Liver (tissue), 3 donors: ENCODE measurements around the gene CSF2.

Experiments used
- GABPA ChIP-seq, 2 donors: IDR thresholded peaks in 1 of 2; conservative IDR thresholded peaks in 1 of 2; 2 replicates each; pipeline ENCODE4 v1.6.1; 2016; ENCODE audit warnings: antibody characterized with exemption in 2 of 2, mild to moderate bottlenecking in 1 of 2, moderate library complexity in 1 of 2
- HNF4A ChIP-seq, 2 donors: conservative IDR thresholded peaks; 2 replicates each; pipeline ENCODE4 v1.6.1; 2016; ENCODE audit warnings: antibody characterized with exemption in 2 of 2, mild to moderate bottlenecking in 2 of 2
- HNF4G ChIP-seq: IDR thresholded peaks from 2 replicates; pipeline ENCODE4 v1.6.1; 2016; ENCODE audit warnings: antibody characterized with exemption
- JUND ChIP-seq, 2 donors: IDR thresholded peaks; 2 replicates each; pipeline ENCODE4 v1.6.1; 2016; ENCODE audit warnings: antibody characterized with exemption in 2 of 2
- RAD21 ChIP-seq, 2 donors: IDR thresholded peaks; 2 replicates each; pipeline ENCODE4 v1.6.1; 2016; ENCODE audit warnings: antibody characterized with exemption in 2 of 2, mild to moderate bottlenecking in 2 of 2
- TAF1 ChIP-seq: conservative IDR thresholded peaks from 2 replicates; pipeline ENCODE4 v1.6.1; 2016; ENCODE audit warnings: antibody characterized with exemption, mild to moderate bottlenecking
- YY1 ChIP-seq: IDR thresholded peaks from 2 replicates; pipeline ENCODE4 v1.6.1; 2016; ENCODE audit warnings: antibody characterized with exemption, mild to moderate bottlenecking
- TF ChIP-seq, protein P1 (sequence below): fragments of 150-350 bp; IDR thresholded peaks from 2 replicates; pipeline ENCODE4 v1.5.1; 2017; ENCODE audit warnings: improper control_type of control experiment, low read depth, low read length; ENCODE audit not compliant: missing input control
- TF ChIP-seq, protein P2 (sequence below): IDR thresholded peaks from 2 replicates; pipeline ENCODE4 v1.6.1; 2016; ENCODE audit warnings: antibody characterized with exemption
- TF ChIP-seq, protein P3 (sequence below): IDR thresholded peaks from 2 replicates; pipeline ENCODE4 v1.6.1; 2016; ENCODE audit warnings: antibody characterized with exemption, mild to moderate bottlenecking
- TF ChIP-seq, protein P4 (sequence below): IDR thresholded peaks from 2 replicates; pipeline ENCODE4 v1.6.1; 2016; ENCODE audit warnings: antibody characterized with exemption
- TF ChIP-seq, protein P5 (sequence below): IDR thresholded peaks from 2 replicates; pipeline ENCODE4 v1.6.1; 2016; ENCODE audit warnings: antibody characterized with exemption
- donor health status: healthy.
- donor health status: healthy.

DNA sequence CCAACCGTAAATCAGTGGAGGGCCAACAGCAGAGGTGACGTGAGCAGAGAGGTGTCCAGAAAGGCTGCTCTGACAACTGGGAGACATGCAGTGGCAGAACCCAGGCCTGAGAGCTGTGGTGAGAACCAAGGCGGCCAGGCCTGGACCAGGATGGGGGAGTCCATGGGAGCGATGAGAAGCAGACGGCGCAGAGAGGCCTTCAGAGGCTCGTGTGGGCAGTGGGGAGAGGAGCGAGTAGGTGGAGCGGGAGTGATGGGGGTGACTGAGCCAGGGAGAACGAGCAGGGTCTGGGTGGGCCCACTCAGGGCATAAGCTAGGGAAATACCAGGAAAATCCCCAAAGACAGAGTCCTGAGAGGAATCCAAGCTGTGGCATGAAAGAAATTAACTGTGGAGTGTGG, 21.1 kb upstream of the CSF2 start:
- TF ChIP-seq YY1, result no peak
- TF ChIP-seq TAF1, result no peak
- TF ChIP-seq, protein P1, sequence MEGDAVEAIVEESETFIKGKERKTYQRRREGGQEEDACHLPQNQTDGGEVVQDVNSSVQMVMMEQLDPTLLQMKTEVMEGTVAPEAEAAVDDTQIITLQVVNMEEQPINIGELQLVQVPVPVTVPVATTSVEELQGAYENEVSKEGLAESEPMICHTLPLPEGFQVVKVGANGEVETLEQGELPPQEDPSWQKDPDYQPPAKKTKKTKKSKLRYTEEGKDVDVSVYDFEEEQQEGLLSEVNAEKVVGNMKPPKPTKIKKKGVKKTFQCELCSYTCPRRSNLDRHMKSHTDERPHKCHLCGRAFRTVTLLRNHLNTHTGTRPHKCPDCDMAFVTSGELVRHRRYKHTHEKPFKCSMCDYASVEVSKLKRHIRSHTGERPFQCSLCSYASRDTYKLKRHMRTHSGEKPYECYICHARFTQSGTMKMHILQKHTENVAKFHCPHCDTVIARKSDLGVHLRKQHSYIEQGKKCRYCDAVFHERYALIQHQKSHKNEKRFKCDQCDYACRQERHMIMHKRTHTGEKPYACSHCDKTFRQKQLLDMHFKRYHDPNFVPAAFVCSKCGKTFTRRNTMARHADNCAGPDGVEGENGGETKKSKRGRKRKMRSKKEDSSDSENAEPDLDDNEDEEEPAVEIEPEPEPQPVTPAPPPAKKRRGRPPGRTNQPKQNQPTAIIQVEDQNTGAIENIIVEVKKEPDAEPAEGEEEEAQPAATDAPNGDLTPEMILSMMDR, result no peak
- TF ChIP-seq GABPA (IDR thresholded peaks at IDR 0.05 in 1 of 2, conservative IDR thresholded peaks at IDR 0.05 in 1 of 2), result no peak
- TF ChIP-seq, protein P2, sequence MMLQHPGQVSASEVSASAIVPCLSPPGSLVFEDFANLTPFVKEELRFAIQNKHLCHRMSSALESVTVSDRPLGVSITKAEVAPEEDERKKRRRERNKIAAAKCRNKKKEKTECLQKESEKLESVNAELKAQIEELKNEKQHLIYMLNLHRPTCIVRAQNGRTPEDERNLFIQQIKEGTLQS, result no peak
- no peak for TF ChIP-seq HNF4A (conservative IDR thresholded peaks at IDR 0.05)
- TF ChIP-seq, protein P3, sequence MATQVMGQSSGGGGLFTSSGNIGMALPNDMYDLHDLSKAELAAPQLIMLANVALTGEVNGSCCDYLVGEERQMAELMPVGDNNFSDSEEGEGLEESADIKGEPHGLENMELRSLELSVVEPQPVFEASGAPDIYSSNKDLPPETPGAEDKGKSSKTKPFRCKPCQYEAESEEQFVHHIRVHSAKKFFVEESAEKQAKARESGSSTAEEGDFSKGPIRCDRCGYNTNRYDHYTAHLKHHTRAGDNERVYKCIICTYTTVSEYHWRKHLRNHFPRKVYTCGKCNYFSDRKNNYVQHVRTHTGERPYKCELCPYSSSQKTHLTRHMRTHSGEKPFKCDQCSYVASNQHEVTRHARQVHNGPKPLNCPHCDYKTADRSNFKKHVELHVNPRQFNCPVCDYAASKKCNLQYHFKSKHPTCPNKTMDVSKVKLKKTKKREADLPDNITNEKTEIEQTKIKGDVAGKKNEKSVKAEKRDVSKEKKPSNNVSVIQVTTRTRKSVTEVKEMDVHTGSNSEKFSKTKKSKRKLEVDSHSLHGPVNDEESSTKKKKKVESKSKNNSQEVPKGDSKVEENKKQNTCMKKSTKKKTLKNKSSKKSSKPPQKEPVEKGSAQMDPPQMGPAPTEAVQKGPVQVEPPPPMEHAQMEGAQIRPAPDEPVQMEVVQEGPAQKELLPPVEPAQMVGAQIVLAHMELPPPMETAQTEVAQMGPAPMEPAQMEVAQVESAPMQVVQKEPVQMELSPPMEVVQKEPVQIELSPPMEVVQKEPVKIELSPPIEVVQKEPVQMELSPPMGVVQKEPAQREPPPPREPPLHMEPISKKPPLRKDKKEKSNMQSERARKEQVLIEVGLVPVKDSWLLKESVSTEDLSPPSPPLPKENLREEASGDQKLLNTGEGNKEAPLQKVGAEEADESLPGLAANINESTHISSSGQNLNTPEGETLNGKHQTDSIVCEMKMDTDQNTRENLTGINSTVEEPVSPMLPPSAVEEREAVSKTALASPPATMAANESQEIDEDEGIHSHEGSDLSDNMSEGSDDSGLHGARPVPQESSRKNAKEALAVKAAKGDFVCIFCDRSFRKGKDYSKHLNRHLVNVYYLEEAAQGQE, result no peak
- TF ChIP-seq, protein P4, sequence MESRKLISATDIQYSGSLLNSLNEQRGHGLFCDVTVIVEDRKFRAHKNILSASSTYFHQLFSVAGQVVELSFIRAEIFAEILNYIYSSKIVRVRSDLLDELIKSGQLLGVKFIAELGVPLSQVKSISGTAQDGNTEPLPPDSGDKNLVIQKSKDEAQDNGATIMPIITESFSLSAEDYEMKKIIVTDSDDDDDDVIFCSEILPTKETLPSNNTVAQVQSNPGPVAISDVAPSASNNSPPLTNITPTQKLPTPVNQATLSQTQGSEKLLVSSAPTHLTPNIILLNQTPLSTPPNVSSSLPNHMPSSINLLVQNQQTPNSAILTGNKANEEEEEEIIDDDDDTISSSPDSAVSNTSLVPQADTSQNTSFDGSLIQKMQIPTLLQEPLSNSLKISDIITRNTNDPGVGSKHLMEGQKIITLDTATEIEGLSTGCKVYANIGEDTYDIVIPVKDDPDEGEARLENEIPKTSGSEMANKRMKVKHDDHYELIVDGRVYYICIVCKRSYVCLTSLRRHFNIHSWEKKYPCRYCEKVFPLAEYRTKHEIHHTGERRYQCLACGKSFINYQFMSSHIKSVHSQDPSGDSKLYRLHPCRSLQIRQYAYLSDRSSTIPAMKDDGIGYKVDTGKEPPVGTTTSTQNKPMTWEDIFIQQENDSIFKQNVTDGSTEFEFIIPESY, result no peak
- no peak for TF ChIP-seq JUND (IDR thresholded peaks at IDR 0.05)
- TF ChIP-seq, protein P5, sequence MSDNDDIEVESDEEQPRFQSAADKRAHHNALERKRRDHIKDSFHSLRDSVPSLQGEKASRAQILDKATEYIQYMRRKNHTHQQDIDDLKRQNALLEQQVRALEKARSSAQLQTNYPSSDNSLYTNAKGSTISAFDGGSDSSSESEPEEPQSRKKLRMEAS, result no peak
- TF ChIP-seq RAD21 (IDR thresholded peaks at IDR 0.05), result no peak
- no peak for TF ChIP-seq HNF4G
